HG02973 (cell line): ENCODE measurements around the gene ELAC2.

Source experiments
- ATAC-seq: cut with Tn5 transposase; IDR thresholded peaks from one replicate; pipeline ENCODE4 v1.9.1; 2021; ENCODE audit warnings: moderate library complexity; ENCODE audit not compliant: unreplicated experiment

ELAC2 gene

GRCh38 chr17:13017655-13018459 is at the start of gene ELAC2:
Gene ELAC2, minus strand, starts transcription at chr17:13018027. Its CDS starts 80 bp downstream, at chr17:13017947.
- peak; percentile 95 for ATAC-seq

GRCh38 chr17:13065032-13065431 is 47.2 kb upstream of the ELAC2 start:
- no peak for ATAC-seq

- ATAC-seq, result no peak
Measured at GRCh38 chr17:13055131-13055530, 37.3 kb upstream of the ELAC2 start.

- ATAC-seq, result no peak
Measured at GRCh38 chr17:13054666-13055065, 36.8 kb upstream of the ELAC2 start.

- ATAC-seq, result no peak
Measured at GRCh38 chr17:13051915-13052314, 34.1 kb upstream of the ELAC2 start.

GRCh38 chr17:13047011-13047606 is 29.3 kb upstream of the ELAC2 start:
- ATAC-seq, result no peak

GRCh38 chr17:13046361-13046760 is 28.5 kb upstream of the ELAC2 start:
- ATAC-seq, result no peak

GRCh38 chr17:13044572-13045065 is 26.8 kb upstream of the ELAC2 start:
- no peak for ATAC-seq

GRCh38 chr17:13038931-13039665 is 21.3 kb upstream of the ELAC2 start:
- ATAC-seq, result no peak

- ATAC-seq, result no peak
Measured at GRCh38 chr17:13036751-13037150, 18.9 kb upstream of the ELAC2 start.

GRCh38 chr17:13035420-13035819 is 17.6 kb upstream of the ELAC2 start:
- ATAC-seq, result no peak

- ATAC-seq, result peak; percentile 82
Measured at GRCh38 chr17:13031718-13032350, 14.0 kb upstream of the ELAC2 start.

GRCh38 chr17:13030459-13031300 is 12.9 kb upstream of the ELAC2 start:
- ATAC-seq, result peak; percentile 48

- no peak for ATAC-seq
Measured at GRCh38 chr17:13030056-13030455, 12.2 kb upstream of the ELAC2 start.

GRCh38 chr17:13029340-13029739 is 11.5 kb upstream of the ELAC2 start:
- ATAC-seq, result no peak

- no peak for ATAC-seq
Measured at GRCh38 chr17:13027246-13027645, 9.4 kb upstream of the ELAC2 start.

- ATAC-seq, result no peak
Measured at GRCh38 chr17:13025687-13026086, 7.9 kb upstream of the ELAC2 start.

- ATAC-seq, result no peak
Measured at GRCh38 chr17:13025258-13025627, 7.4 kb upstream of the ELAC2 start.

GRCh38 chr17:13024526-13025257 is 6.9 kb upstream of the ELAC2 start:
- ATAC-seq, result peak; percentile 90

GRCh38 chr17:13024016-13024415 is 6.2 kb upstream of the ELAC2 start:
- ATAC-seq, result peak; percentile 36
